Loucy (cell line): ENCODE measurements around the gene CD37.

ENCODE experiments used
- CTCF ChIP-seq: fragments of 200-600 bp; sonication (generic); conservative IDR thresholded peaks from 2 replicates; pipeline ENCODE4 v1.5.1; 2014; ENCODE audit warnings: mild to moderate bottlenecking, antibody characterized with exemption, low read length
- EZH2phosphoT487 ChIP-seq: fragments of 200-600 bp; IDR thresholded peaks from 2 replicates; pipeline ENCODE4 v1.6.1; 2018; ENCODE audit warnings: antibody characterized with exemption, mild to moderate bottlenecking, moderate library complexity, borderline replicate concordance

GRCh38 chr19:49356382-49356781 lies 21.2 kb downstream of the CD37 start:
- TF ChIP-seq CTCF (no peak), EZH2phosphoT487 (no peak)
